ENCODE measurements around the gene TXNL4B. TPM values are rescaled to one million over a fixed set of nuclear protein-coding genes. Genes with fewer than 3 reads are reported as not detected.
"Not testable (repeated sequence)": the region's sequence is repeated elsewhere in the genome, so short reads cannot be mapped to it uniquely, and the experiment has no call there.

TXNL4B gene
- total RNA-seq, 1 experiment from 2014 or later: 9.2 TPM

- no peak for DNase-seq (ENCODE audit: low spot score)
These were observed 19.0 kb upstream of the TXNL4B start for GRCh38 chr16:72112452-72112792.

- peak; percentile 14 for DNase-seq (ENCODE audit: low spot score)
These were observed 18.4 kb upstream of the TXNL4B start for GRCh38 chr16:72111657-72112451.

GRCh38 chr16:72110662-72111615 lies 17.5 kb upstream of the TXNL4B start:
- DNase-seq (ENCODE audit: low spot score): no peak

GRCh38 chr16:72109966-72110530 lies 16.6 kb upstream of the TXNL4B start:
- no peak for DNase-seq (ENCODE audit: low spot score)

GRCh38 chr16:72109300-72109699 lies 15.9 kb upstream of the TXNL4B start:
- no peak for DNase-seq (ENCODE audit: low spot score)

GRCh38 chr16:72108353-72109102 lies 15.1 kb upstream of the TXNL4B start:
- no peak for DNase-seq (ENCODE audit: low spot score)

- DNase-seq (ENCODE audit: low spot score): no peak
These were observed 14.0 kb upstream of the TXNL4B start for GRCh38 chr16:72107371-72107770.

GRCh38 chr16:72105978-72106377 lies 12.6 kb upstream of the TXNL4B start:
- DNase-seq (ENCODE audit: low spot score): no peak

- DNase-seq (ENCODE audit: low spot score): no peak
These were observed 11.5 kb upstream of the TXNL4B start for GRCh38 chr16:72104905-72105304.

GRCh38 chr16:72101195-72101594 lies 7.8 kb upstream of the TXNL4B start:
- no peak for DNase-seq (ENCODE audit: low spot score)

- DNase-seq (ENCODE audit: low spot score): peak; percentile 45
These were observed 6.0 kb upstream of the TXNL4B start for GRCh38 chr16:72099377-72099818.

- no peak for DNase-seq (ENCODE audit: low spot score)
These were observed 5.5 kb upstream of the TXNL4B start for GRCh38 chr16:72098936-72099335.

- DNase-seq (ENCODE audit: low spot score): no peak
These were observed 818 bp upstream of the TXNL4B start for GRCh38 chr16:72094266-72094610.

GRCh38 chr16:72092832-72093447 lies 480 bp downstream of the TXNL4B start:
- peak; percentile 75 for DNase-seq (ENCODE audit: low spot score)

- DNase-seq (ENCODE audit: low spot score): no peak
These were observed 2.2 kb downstream of the TXNL4B start for GRCh38 chr16:72091217-72091616.

GRCh38 chr16:72085002-72085401 lies 8.4 kb downstream of the TXNL4B start:
- DNase-seq (ENCODE audit: low spot score): no peak

GRCh38 chr16:72084445-72084844 lies 9.0 kb downstream of the TXNL4B start:
- no peak for DNase-seq (ENCODE audit: low spot score)

GRCh38 chr16:72083778-72084404 lies 9.5 kb downstream of the TXNL4B start:
- no peak for DNase-seq (ENCODE audit: low spot score)

GRCh38 chr16:72076991-72077706 lies 16.3 kb downstream of the TXNL4B start:
- DNase-seq (ENCODE audit: low spot score): not testable (repeated sequence)

- DNase-seq (ENCODE audit: low spot score): not testable (repeated sequence)
These were observed 18.4 kb downstream of the TXNL4B start for GRCh38 chr16:72075067-72075466.

All from A172 (cell line).